A673 (cell line): ENCODE measurements around the gene HOXA3. TPM values are rescaled to one million over a fixed set of nuclear protein-coding genes. Genes with fewer than 3 reads are reported as not detected.

Experiments
- BruUV-seq: library from RNA; stranded (reverse); fragments of 400-500 nt; replicated peaks from 2 replicates; lab custom pipeline; 2021; lab: Mats Ljungman, UMichigan
- CTCF ChIA-PET: fragments of 300-600 bp; sonication (Branson Sonifier 250); formaldehyde crosslinking; loops from one replicate; lab custom pipeline; 2022; ENCODE audit warnings: antibody characterized with exemption; lab: Charles Lee
- POLR2A ChIA-PET: fragments of 300-600 bp; sonication (Branson Sonifier 250); formaldehyde crosslinking; loops from one replicate; lab custom pipeline; 2022; ENCODE audit warnings: antibody characterized with exemption; ENCODE audit not compliant: low non-redundant PET; lab: Charles Lee
- DNase-seq: peaks from one replicate; pipeline ENCODE4 v3.0.0-alpha.2; 2015; ENCODE audit warnings: low spot score
- H3K27ac ChIP-seq: fragments of 200-600 bp; sonication (generic); 2 replicates; pipeline ENCODE4 v1.5.1; 2016; ENCODE audit warnings: mixed run types, low read depth, mild to moderate bottlenecking, mixed read lengths, antibody characterized with exemption, low read length; ENCODE audit not compliant: poor library complexity, severe bottlenecking
- H3K27me3 ChIP-seq: fragments of 200-600 bp; sonication (generic); replicated peaks from 2 replicates; pipeline ENCODE4 v1.6.1; 2017; ENCODE audit warnings: mixed run types, low read depth, mild to moderate bottlenecking, mixed read lengths, antibody characterized with exemption, low read length; ENCODE audit not compliant: insufficient read depth, poor library complexity
- H3K36me3 ChIP-seq: fragments of 200-600 bp; sonication (generic); 2 replicates; pipeline ENCODE4 v1.6.1; 2016; ENCODE audit warnings: mixed run types, mild to moderate bottlenecking, mixed read lengths, antibody characterized with exemption, low read length; ENCODE audit not compliant: insufficient read depth, poor library complexity, severe bottlenecking
- H3K4me1 ChIP-seq: fragments of 200-600 bp; sonication (generic); 2 replicates; pipeline ENCODE4 v1.6.1; 2017; ENCODE audit warnings: mixed run types, mild to moderate bottlenecking, mixed read lengths, antibody characterized with exemption, low read length; ENCODE audit not compliant: insufficient read depth, poor library complexity, severe bottlenecking
- H3K4me3 ChIP-seq: fragments of 200-600 bp; sonication (generic); 2 replicates; pipeline ENCODE4 v1.5.1; 2016; ENCODE audit warnings: low read depth, mixed run types, mild to moderate bottlenecking, mixed read lengths, low read length; ENCODE audit not compliant: poor library complexity, severe bottlenecking
- H3K9me3 ChIP-seq: fragments of 200-600 bp; sonication (generic); 2 replicates; pipeline ENCODE4 v1.6.1; 2016; ENCODE audit warnings: mixed run types, low read depth, mild to moderate bottlenecking, mixed read lengths, antibody characterized with exemption, low read length; ENCODE audit not compliant: poor library complexity, severe bottlenecking
- EZH2 ChIP-seq: fragments of 200-600 bp; sonication (generic); IDR thresholded peaks from 2 replicates; pipeline ENCODE4 v1.6.1; 2017; ENCODE audit warnings: borderline replicate concordance, low read depth, mild to moderate bottlenecking, mixed read lengths, antibody characterized with exemption, low read length; ENCODE audit not compliant: poor library complexity, severe bottlenecking
- intact Hi-C: fragments of 100-400 bp; cut with micrococcal nuclease; formaldehyde crosslinking; loops from one replicate; pipeline ENCODE4 v1.10.0; 2022; ENCODE audit not compliant: unreplicated experiment
- total RNA-seq: library from RNA; stranded (reverse); gene quantifications from 2 replicates; pipeline ENCODE4 v1.2.3, GENCODE V29; 2021
- TF ChIP-seq, protein P1 (sequence below): fragments of 300-800, 200-600 bp; sonication (generic); conservative IDR thresholded peaks from 2 replicates; pipeline ENCODE4 v1.5.1; 2017; ENCODE audit warnings: low read depth, mild to moderate bottlenecking, antibody characterized with exemption, low read length, moderate library complexity, mixed read lengths

The HOXA3 gene
- total RNA-seq, 1 experiment from 2014 or later, result not detected

DNA sequence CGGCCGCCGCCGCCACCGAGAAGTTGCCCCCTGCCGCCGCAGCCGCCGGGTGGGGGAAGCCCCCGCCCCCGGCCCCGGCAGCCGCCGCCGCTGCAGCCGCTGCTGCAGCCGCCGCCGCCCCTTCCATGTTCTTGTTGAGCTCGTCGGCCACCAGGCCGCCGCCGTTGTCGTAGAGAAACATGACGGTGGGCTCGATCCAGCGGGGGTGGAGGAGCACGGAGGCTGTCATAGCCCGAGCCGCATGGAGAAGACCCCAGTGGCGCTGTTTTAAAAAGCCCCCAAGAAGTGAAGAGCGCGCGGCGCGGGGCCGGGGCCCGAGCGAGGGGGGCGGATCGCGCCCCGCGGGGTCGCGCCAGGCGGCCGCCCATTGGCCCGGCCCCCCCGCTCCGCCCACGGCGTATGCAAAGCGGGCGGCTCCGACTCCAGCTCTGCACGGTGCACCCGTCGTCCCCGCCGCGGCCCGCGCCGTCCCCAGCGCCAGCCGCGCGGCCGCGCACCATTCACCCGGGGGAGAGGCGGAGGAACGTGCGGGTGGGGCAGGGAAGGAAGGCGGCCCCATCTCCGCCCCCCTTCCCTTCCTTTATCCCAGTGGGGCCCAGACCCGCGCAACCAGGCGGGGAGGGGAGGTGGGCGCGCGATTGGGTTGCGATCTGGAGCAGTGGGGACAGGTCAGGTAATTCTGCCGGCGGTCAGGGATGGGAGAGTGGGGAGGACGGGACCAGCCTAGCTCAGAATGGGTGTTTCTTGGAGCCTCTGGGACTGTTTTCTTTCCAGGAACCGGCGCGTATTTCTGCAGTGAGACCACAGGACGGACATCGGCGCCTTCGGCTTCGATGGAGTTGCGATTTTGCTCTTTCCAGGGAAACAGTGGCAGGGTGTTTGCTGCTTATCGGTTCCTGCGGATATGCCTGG lies 47.7 kb upstream of the HOXA3 start, which contains the start of gene HOXA13:
Gene HOXA13 (minus strand): TSS at position 243 of the 912 bp plus-strand sequence. CDS start 14 bp downstream, at position 229.
- DNase-seq, result peak; percentile 45
- Histone ChIP-seq H3K9me3 (no peaks in the 10 kb centered on the region), H3K27me3 (peaks cover 94% of the 10 kb centered on the region), H3K4me3 (peak within 1 kb of the TSS; percentile 29), H3K36me3 (no peaks in the 10 kb centered on the region), H3K4me1 (no peaks in the 10 kb centered on the region), H3K27ac (no peak within 1 kb of the TSS)
- BruUV-seq, result no TSS peak
- TF ChIP-seq EZH2, result peak; percentile 97
- TF ChIP-seq, protein P1, sequence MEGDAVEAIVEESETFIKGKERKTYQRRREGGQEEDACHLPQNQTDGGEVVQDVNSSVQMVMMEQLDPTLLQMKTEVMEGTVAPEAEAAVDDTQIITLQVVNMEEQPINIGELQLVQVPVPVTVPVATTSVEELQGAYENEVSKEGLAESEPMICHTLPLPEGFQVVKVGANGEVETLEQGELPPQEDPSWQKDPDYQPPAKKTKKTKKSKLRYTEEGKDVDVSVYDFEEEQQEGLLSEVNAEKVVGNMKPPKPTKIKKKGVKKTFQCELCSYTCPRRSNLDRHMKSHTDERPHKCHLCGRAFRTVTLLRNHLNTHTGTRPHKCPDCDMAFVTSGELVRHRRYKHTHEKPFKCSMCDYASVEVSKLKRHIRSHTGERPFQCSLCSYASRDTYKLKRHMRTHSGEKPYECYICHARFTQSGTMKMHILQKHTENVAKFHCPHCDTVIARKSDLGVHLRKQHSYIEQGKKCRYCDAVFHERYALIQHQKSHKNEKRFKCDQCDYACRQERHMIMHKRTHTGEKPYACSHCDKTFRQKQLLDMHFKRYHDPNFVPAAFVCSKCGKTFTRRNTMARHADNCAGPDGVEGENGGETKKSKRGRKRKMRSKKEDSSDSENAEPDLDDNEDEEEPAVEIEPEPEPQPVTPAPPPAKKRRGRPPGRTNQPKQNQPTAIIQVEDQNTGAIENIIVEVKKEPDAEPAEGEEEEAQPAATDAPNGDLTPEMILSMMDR, result no peak
- POLR2A ChIA-PET, result no interaction called here
- CTCF ChIA-PET, result interaction anchor here (0.6 kb wide), 2 partner anchors 743 to 1047 kb away, joined by 4 to 5 read pairs; no protein-coding TSS in a partner anchor
- intact Hi-C loops, result loop anchor here (5.0 kb wide), 4 partner anchors 377 to 897 kb away; no protein-coding TSS in a partner anchor

DNA sequence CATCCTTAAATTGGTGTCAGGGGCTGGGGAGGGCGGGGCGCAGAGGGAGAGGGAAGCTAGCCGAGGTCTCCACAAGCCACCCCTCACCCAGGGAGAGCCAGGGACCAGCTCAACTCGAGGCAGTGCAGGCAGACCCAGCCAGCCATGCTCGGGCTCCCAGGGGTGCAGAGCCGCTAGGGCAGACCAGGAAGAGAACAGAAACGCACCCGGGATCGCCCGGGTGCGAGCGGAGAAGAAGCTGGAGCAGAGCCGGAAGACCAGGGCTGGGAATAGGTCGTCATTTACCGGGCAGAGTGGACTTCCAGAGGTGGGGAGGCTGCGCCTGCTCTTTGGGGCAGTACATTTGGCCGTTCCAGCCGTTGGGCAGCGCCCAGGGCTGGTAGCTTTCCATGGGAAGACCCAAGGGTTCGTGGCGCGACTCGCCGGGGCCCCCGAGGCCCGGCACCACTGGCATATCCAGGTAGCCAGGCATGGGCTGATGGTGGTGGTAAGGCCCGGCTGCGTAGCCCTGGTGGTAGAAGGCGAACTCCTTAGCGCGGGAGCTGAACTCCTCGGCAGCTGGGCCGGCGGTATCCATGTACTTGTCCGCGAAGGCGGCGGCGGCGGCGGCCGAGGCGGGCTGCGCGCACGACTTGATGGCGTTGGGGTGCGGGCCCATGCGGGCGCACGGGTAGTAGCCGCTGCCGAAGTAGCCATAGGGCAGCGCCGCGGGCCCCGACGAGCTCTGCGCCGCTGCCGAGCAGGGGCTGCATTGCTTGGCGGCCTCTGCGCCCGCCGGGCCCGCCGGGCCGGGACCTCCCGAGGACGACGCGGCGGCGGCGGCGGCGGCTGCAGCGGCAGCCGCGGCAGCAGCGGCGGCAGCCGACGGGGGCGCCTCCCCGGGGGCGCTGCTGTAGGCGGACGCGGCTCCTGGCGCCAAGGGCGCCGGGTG lies 46.8 kb upstream of the HOXA3 start:
- no TSS peak for BruUV-seq
- Histone ChIP-seq H3K27ac (no peak overlapping the region), H3K4me1 (no peaks in the 10 kb centered on the region), H3K27me3 (peaks cover 94% of the 10 kb centered on the region), H3K4me3 (no peak overlapping the region), H3K36me3 (no peaks in the 10 kb centered on the region), H3K9me3 (no peaks in the 10 kb centered on the region)
- DNase-seq, result no peak
- intact Hi-C loops, result loop anchor here (5.0 kb wide), 3 partner anchors 378 to 898 kb away; no protein-coding TSS in a partner anchor
- ChIA-PET POLR2A (no interaction called here), CTCF (interaction anchor here (0.6 kb wide), 1 partner anchor 1429 kb away, joined by 3 read pairs; no protein-coding TSS in a partner anchor)
- TF ChIP-seq, protein P1, result no peak
- peak; percentile 97 for TF ChIP-seq EZH2
